Activated gamma-delta T cell (primary cell): ENCODE results near the gene TRIM51G.
"Not testable (repeated sequence)": the region's sequence is repeated elsewhere in the genome, so short reads cannot be mapped to it uniquely, and the experiment has no call there.

Experiments
- DNase-seq: peaks from one replicate; lab custom pipeline; 2025; lab: John Stamatoyannopoulos, UW
- total RNA-seq, 2 donors: gene quantifications; one replicate each; lab custom pipeline; 2026; lab: John Stamatoyannopoulos, UW

The TRIM51G gene
- total RNA-seq: 0 reads per million in 2 donors

- not testable (repeated sequence) for DNase-seq
Measured at GRCh38 chr11:48983785-48984184, at the start of gene TRIM51G. TSS of gene TRIM51G (minus strand) at chr11:48983885. CDS start at chr11:48981695, 2,190 bp downstream.

DNA sequence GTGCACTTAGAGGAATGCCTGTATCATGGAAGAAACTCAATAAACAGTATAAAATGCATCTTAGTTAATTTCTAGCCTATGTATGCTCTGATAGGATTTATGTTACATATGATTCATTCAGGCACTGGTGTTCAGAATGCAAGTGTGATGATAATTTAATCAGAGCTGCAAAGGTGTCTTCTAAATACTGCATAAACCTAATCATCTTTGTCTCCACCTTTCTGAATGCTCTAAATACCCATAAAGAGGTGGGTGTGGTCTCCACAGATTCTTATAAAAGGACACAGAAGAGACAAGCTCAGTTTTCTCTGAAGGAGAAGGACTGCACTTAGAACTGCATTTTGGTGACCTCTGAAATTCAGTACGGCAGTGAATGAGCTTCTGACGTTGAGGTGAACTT, 44.8 kb upstream of the TRIM51G start, which contains the start of gene TRIM49B:
Gene TRIM49B (plus strand): TSS at position 301 of the 400 bp plus-strand sequence. CDS start 2,777 bp downstream, outside the sequence.
- not testable (repeated sequence) for DNase-seq

- not testable (repeated sequence) for DNase-seq
Measured at GRCh38 chr11:48968592-48968991, 15.1 kb downstream of the TRIM51G start.

DNA sequence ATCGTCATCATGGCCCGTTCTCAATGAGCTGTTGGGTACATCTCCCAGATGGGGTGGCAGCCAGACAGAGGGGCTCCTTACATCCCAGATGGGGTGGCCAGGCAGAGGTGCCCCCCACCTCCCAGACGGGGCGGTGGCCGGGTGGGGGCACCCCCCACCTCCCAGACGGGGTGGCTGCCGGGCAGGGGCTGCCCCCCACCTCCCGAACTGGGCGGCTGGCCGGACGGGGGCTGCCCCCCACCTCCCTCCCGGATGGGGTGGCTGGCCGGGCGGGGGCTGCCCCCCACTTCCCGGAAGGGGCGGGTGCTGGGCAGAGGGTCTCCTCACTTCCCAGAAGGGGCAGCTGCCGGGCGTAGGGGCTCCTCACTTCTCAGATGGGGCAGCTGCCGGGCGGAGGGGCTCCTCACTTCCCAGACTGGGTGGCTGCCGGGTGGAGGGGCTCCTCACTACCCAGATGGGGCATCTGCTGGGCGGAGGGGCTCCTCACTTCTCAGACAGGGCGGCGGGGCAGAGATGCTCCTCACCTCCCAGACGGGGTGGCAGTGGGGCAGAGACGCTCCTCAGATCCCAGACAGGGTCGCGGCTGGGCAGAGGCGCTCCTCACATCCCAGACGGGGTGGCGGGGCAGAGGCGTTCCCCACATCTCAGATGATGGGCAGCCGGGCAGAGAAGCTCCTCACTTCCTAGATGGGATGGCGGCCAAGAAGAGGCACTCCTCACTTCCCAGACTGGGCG, 28.2 kb downstream of the TRIM51G start:
- DNase-seq: not testable (repeated sequence)

DNA sequence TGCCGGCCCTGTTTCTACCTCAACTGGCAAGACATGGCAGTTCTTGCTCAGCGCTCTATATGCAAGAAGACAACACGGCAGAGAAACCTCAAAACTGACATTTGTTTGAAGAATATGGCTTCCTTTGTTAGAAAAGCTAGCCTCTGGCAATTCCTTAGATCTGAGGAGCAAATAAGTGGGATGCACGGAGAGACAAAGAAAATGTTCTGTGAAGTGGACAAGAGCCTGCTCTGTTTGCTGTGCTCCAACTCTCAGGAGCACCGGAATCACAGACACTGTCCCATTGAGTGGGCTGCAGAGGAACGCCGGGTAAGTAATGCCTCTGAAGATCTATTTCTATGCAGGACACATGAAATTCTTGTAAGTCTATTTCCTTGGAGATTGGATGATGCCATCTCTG, 37.9 kb downstream of the TRIM51G start:
- DNase-seq: not testable (repeated sequence)
